ENCODE results near the gene TCN1. TPM values are rescaled to one million over a fixed set of nuclear protein-coding genes. Genes with fewer than 3 reads are reported as not detected.

Gene TCN1
- total RNA-seq, 4 donors from 2014 or later, result not detected

GRCh38 chr11:59879567-59879966, 13.3 kb upstream of the TCN1 start:
- H3K27me3 ChIP-seq, result no peaks in the 10 kb centered on the region
- H3K4me3 ChIP-seq, result no peak overlapping the region
- no peaks in the 10 kb centered on the region for H3K4me1 ChIP-seq
- H3K36me3 ChIP-seq, result no peaks in the 10 kb centered on the region
- TF ChIP-seq POLR2A (IDR thresholded peaks at IDR 0.05), result no peak
- no peak for TF ChIP-seq CTCF (IDR thresholded peaks at IDR 0.05 in 4 of 5, conservative IDR thresholded peaks at IDR 0.05 in 1 of 5)
- intact Hi-C loops (cut with DNase I; ENCODE audit: low total_unique reads) (no loop called here), in situ Hi-C loops (cut with MboI; ENCODE audit: low sequenced_read_pairs in 4 of 4) (no loop called here)
- H3K27ac ChIP-seq, result no peak overlapping the region
- DNase-seq (no peak), ATAC-seq (no peak)
- H3K9me3 ChIP-seq, result no peaks in the 10 kb centered on the region

- DNase-seq (no peak), ATAC-seq (no peak)
- Histone ChIP-seq H3K9me3 (no peaks in the 10 kb centered on the region), H3K27me3 (no peaks in the 10 kb centered on the region), H3K4me1 (no peaks in the 10 kb centered on the region), H3K4me3 (no peak within 1 kb of the TSS), H3K36me3 (no peaks in the 10 kb centered on the region), H3K27ac (no peak within 1 kb of the TSS)
- intact Hi-C loops (cut with DNase I; ENCODE audit: low total_unique reads), result no loop called here
- TF ChIP-seq POLR2A (IDR thresholded peaks at IDR 0.05), result no peak
- TF ChIP-seq CTCF (IDR thresholded peaks at IDR 0.05 in 4 of 5, conservative IDR thresholded peaks at IDR 0.05 in 1 of 5), result no peak
- in situ Hi-C loops (cut with MboI; ENCODE audit: low sequenced_read_pairs in 4 of 4), result no loop called here
These were observed 12.3 kb upstream of the TCN1 start, which contains the start of gene OOSP3 for GRCh38 chr11:59878575-59878974. TSS of gene OOSP3 (plus strand) at chr11:59878782. CDS start at chr11:59878809, 27 bp downstream.

- Histone ChIP-seq H3K27ac (no peak overlapping the region), H3K4me1 (no peaks in the 10 kb centered on the region), H3K27me3 (no peaks in the 10 kb centered on the region), H3K9me3 (no peaks in the 10 kb centered on the region), H3K4me3 (no peak overlapping the region), H3K36me3 (no peaks in the 10 kb centered on the region)
- TF ChIP-seq POLR2A (IDR thresholded peaks at IDR 0.05) (no peak), CTCF (IDR thresholded peaks at IDR 0.05 in 4 of 5, conservative IDR thresholded peaks at IDR 0.05 in 1 of 5) (no peak)
- in situ Hi-C loops (cut with MboI; ENCODE audit: low sequenced_read_pairs in 4 of 4) (no loop called here), intact Hi-C loops (cut with DNase I; ENCODE audit: low total_unique reads) (no loop called here)
- no peak for DNase-seq
- no peak for ATAC-seq
These were observed 11.5 kb upstream of the TCN1 start for GRCh38 chr11:59877784-59878183.

GRCh38 chr11:59877325-59877724, 11.0 kb upstream of the TCN1 start:
- TF ChIP-seq CTCF (IDR thresholded peaks at IDR 0.05 in 4 of 5, conservative IDR thresholded peaks at IDR 0.05 in 1 of 5) (no peak), POLR2A (IDR thresholded peaks at IDR 0.05) (no peak)
- Histone ChIP-seq H3K27ac (no peak overlapping the region), H3K4me3 (no peak overlapping the region), H3K9me3 (no peaks in the 10 kb centered on the region), H3K4me1 (no peaks in the 10 kb centered on the region), H3K36me3 (no peaks in the 10 kb centered on the region), H3K27me3 (no peaks in the 10 kb centered on the region)
- no peak for DNase-seq
- ATAC-seq, result no peak
- in situ Hi-C loops (cut with MboI; ENCODE audit: low sequenced_read_pairs in 4 of 4), result no loop called here
- intact Hi-C loops (cut with DNase I; ENCODE audit: low total_unique reads), result no loop called here

GRCh38 chr11:59875856-59876519, 9.7 kb upstream of the TCN1 start:
- Histone ChIP-seq H3K27ac (no peak overlapping the region), H3K36me3 (no peaks in the 10 kb centered on the region), H3K9me3 (no peaks in the 10 kb centered on the region), H3K4me1 (no peaks in the 10 kb centered on the region), H3K27me3 (no peaks in the 10 kb centered on the region), H3K4me3 (no peak overlapping the region)
- intact Hi-C loops (cut with DNase I; ENCODE audit: low total_unique reads), result no loop called here
- TF ChIP-seq CTCF (IDR thresholded peaks at IDR 0.05 in 4 of 5, conservative IDR thresholded peaks at IDR 0.05 in 1 of 5), result no peak
- TF ChIP-seq POLR2A (IDR thresholded peaks at IDR 0.05), result no peak
- in situ Hi-C loops (cut with MboI; ENCODE audit: low sequenced_read_pairs in 4 of 4), result no loop called here
- DNase-seq (no peak), ATAC-seq (no peak)
